GM18868 (cell line): ENCODE measurements around the gene MAP4K3.
A peak's percentile ranks its signal among the peaks of the same experiment; 100 is the strongest.

Experiments used
- ATAC-seq: cut with Tn5 transposase; IDR thresholded peaks from one replicate; pipeline ENCODE4 v1.9.1; 2021; ENCODE audit warnings: mild to moderate bottlenecking, moderate library complexity; ENCODE audit not compliant: unreplicated experiment

Gene MAP4K3

DNA sequence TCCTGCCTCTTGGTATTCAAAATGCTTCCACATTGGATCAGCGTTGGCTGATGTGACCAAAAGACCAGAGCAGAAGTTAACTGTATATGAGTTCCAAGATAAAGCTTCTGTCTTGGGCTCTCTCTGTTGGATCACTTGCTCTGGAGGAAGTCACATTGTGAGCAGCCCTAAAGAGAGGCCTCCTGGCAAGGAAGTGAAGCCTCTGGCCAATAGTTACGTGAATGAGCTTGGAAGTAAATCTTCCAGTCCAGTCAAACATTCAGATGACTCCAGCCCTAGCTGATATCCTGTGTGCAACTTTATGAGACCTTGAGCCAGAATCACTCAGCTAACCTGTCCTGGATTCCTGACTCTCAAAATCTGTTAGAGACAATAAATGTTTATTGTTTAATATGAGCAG lies 125.6 kb downstream of the MAP4K3 start:
- ATAC-seq, result no peak

DNA sequence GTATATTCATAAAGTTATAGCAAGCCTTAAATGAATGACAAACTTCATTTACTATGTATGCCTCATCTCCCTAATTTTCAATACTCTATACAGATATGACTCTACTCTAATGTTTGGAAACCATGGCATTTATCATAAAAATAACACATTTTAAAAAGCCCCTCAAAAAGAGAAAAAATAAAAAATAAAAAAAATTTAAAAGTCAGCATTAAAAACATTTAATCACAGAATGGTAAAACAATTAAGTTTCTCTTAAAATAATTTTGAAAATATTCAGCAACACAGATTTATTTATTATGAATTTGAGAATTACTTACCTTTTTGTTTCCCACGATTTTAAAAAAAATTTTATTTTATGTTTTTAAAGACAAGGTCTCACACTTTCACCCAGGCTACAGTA lies 128.3 kb downstream of the MAP4K3 start:
- ATAC-seq, result no peak

DNA sequence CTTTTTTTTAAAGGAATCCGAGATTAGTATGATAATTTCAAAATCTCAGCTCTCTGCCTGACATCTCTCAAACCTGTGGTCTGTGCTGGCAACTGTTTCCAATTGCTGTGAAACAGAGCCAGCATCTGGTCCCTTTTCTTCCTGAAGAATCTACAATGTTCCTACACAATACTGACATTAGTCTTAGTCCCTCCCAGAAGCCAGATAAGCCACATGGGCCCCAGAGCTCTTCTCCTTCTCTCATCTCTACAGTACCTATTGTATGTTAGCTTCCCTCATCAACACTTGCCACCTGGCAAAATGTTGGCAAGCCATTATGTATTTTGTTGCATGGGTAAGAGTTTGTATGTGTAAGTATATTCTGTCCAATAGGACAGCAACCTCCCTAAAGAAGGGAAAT lies 130.5 kb downstream of the MAP4K3 start:
- ATAC-seq, result no peak

DNA sequence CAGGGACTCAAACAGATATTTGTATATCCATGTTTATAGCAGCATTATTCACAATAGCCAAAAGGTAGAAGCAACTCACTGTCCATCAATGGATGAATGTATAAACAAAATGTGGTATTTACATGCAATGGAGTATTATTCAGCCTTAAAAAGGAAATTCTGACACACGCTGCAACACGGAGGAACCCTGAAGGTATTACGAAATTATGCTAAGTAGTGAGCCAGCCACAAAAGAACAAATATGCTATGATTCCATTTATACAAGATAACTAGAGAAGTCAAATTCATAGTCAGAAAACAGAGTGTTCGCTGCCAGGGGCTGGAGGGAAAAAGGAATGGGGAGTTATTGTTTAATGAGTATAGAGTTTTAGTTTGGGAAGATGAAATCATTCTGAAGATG lies 132.4 kb downstream of the MAP4K3 start:
- ATAC-seq, result no peak

DNA sequence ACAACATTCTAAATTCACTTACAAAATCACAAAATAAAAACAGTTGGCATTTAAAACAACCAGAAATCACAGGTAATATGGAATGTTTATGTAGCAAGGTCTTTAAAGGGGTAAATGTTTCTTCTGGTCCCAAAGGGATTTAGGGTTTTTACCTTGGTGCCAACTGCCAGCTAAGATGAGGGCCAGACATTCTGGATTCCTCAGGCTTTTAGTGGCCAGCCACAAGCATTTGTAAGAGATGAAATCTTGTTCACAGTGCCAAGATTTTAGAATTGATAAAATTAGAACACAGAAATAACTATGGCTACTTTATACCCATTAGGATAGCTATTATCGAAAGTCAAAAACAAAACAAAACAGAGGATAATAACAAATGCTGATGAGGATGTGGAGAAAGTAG lies 132.9 kb downstream of the MAP4K3 start:
- ATAC-seq, result no peak

DNA sequence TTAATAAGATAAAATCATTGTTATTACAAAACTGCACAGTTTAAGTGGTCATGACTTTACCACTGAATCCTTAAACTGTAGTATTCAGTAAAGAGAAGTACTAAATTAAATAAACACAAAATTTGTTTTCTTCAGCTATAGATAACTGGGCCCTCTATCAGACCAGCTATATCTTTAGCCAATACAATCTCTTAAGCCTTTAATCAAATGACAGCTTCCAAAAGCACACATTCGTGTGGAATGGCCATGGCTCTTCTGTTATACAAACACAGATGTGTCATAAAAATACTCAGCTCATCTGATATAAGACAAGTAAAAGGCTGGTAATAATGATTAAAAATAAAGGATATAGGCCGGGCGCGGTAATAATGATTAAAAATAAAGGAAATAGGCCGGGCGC lies 135.7 kb downstream of the MAP4K3 start:
- ATAC-seq, result no peak

DNA sequence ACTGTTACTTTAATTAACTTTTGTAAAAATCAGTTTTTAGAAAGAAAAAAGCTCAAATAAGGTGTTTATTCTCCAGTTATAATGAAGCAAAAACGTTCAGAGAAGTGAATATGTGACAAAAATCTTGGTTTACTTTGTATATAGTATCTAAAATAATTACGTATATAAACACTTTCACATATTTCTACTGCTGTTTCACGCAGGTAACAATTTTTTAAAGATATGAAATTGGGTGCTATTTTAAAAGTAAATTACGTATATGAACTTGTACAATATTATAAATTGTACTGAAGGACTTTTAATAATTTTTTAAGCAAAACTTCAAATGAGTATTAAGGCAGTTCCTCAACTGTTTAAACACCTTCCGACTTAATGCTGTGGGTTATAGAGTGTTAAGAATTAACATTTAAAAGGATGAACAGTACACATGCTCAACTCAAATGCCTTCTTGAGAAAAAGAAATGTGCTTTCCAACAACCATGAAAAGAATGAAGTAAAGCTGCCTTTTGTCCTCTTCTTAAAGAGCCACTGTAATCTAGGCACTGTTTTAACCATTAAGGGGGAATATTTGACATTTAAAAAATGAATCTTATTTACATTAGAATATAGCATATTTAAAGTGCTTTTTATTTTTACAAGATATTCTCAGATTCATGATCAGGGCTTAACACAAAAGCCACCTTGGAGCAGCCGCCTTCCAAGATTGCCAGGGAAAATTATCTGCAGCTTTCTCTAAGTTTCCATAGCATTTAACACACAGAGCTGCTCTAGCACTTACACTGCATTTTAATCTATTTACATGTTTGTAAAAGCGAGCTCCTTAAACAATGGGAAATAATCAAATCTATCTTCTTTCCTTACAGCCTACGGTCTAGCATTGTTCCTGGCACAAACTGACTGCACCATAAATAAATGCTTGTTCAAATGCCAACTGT lies 136.8 kb downstream of the MAP4K3 start:
- no peak for ATAC-seq

DNA sequence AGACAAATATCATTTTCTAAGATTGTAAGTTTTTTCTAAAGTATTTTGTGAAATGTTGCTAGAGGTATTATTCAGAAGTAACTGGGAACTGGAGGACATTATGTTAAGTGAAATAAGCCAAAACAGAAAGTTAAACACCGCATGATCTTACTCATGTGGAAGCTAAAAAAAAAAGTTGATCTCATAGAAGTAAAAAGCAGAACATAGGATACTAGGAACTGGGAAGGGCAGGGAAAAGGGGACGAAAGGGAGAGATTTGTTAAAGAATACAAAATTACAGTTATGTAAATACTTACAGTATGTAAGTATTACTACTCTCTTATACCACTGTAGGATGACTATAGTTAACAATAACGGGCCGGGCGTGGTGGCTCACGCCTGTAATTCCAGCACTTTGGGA lies 146.7 kb downstream of the MAP4K3 start:
- no peak for ATAC-seq

DNA sequence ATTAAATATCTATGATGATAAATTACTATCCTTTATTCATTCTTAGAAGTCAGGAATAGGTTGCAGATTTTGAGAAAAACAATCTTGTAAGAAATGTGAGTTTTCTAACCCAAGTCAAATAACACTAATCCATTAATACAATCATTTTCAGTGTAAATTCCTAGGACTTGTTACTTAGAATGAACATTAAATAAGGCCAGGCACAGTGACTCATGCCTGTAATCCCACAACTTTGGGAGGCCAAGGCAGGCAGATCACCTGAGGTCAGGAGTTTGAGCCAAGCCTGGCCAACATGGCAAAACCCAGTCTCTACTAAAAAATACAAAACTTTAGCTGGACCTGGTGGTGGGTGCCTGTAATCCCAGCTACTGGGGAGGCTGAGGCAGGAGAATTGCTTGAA lies 147.5 kb downstream of the MAP4K3 start:
- ATAC-seq, result no peak

DNA sequence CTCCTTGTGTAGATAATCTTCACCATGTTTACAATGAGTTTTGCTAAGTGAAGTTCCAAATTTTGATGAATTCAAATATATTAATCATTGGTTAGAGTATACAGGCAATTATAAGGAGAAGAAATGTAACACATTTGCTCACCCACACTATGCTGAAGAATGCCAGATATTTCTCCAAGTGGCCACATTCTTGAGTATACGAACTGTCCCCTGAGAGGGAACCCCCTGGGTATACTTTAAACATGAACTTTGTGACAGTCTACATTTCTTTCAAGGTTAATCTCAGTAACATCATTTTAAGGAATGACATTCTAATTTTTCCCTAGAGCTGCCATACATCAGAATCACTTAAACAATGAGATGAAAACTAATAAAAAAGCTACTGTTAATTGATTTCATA lies 153.5 kb downstream of the MAP4K3 start:
- no peak for ATAC-seq

DNA sequence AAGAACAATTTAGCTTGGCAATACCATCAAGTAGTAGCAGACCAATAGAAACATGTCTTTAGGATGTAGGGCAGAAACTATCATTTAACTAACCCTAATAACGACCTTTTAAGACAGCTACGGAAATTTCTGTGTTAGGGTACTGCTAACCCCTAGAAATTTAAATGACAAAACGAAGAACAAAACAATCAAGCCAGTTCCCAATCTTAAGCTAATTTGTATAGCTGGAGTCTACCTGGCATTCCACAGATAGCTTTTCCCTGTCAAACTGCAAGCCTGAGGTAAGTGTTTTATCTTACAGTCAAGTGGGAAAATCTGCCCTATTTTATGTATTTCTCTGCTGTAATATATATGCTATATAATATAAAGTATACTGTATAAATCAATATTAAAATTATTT lies 155.7 kb downstream of the MAP4K3 start:
- ATAC-seq, result no peak

DNA sequence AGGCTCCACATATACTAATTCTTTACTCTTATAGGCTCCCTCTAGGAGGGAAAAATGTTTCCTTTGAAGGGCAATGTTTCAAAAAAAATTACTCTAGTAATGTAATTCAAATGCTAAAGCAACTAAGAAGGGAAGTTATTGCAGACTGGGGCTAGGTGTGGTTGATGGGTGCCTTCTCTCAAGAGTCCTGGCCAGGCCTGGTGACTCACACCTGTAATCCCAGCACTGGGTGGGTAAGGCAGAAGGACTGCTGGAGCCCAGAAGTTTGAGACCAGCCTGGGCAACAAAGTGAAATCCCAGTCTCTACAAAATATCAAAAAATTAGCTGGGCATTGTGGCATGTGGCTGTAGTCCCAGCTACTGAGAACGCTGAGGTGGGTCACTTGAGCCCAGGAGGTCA lies 162.1 kb downstream of the MAP4K3 start:
- no peak for ATAC-seq

DNA sequence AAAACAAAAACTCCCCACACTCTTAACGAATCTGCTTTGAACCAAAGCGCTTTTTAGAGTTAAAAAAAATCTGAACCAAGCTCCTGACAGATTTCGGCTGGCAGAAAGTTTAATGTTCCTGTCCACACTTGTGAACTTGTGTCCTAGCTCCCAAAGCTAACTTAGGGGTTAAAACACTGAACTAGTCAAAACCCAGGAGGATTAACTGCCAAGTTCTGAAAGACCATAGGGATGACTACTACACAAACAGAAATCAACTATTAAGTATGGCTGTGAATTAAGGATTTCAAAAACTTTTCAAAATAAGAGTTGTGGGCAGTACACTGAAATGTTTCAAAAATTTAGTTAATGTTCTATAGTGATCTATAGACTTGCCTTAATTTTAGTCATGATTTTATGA lies 167.1 kb downstream of the MAP4K3 start:
- ATAC-seq, result no peak

DNA sequence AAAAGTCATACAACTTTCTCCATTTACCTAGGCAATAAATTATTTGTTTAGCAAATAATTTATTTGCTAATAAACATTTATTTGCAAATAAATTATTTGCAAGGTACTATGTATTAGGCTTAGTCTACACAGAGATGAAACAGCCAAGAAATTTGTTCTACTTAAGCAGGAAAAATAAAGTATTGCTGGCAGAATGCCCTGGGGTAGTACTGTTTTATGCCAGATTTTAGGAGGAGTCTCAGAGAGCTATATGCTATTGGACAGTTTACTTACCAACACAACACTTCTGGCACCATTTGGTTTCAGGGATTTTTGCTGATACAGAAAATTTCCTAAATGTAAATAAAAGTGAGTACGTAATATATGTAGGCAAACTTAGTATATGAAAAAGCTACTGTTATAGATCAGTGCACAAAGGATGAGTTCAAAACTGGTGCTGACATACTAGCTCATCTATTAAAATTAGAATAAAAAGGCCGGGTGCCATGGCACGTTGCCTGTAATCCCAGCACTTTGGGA lies 170.1 kb downstream of the MAP4K3 start:
- no peak for ATAC-seq

DNA sequence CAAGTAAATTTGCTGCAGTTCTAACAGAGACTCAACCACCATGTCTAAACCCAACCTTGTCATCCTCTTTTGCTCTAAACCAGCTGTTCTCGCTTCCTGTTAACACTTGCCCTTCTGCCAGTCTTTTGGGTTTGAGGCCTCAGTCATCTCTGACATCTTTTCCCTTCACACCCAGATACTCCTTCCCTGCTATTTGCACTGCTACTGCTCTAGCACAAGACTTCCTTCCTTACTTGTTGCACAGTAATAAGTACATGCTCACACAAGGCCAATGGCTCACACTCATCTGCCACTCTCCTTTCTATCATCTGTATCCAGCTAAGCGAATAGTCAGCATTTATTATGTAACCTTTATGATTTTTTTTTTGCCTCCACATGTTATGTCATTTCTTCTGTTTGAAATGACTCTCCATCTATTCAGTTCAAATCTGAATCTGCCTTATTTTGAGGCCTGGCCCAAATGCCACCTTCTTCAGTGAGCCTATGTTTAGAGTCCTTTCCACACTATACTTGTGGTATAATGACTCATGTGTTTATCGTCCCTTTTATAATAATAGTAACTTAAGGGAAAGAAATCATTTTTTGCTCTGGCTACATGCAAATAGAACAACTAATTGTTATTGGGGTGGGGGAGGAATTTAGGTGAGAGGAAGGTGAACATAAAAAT lies 170.8 kb downstream of the MAP4K3 start:
- peak; percentile 83 for ATAC-seq

DNA sequence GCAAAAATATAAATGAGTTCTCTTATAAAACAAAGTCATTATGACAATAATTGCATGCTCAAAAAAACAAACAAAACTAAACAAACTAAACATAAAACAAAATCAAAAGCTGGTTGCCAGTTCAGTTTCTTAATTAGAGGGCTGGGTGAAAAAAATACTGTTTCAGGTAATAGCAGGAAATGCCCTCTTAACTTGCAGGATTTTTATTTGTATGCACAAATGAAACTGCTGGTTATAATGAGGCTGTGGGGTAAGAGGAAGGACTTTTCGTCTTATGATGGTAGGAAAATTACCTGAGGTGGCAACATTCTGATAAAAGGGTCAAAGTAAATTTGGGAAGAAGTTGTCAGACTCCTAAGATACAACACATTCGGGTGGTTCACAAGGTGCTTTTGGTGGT lies 171.8 kb downstream of the MAP4K3 start:
- no peak for ATAC-seq

DNA sequence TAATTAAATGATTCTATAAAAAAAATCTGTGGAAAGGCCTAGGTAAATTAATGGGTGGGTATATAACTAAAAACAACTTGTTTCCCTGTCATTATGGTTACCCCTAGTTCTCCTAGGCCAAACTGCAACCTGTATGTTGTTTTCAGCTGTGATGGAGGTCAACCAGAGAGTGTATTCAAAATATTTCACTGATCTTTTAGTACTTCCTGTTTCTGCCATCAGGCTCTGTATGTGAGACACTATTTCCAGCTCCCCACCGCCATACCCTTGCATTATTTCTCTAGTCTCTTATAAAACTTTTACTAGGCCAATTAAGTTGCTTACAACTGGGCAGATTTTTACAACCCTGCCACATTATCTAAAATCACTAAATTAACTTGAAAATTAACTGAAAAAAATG lies 172.4 kb downstream of the MAP4K3 start:
- ATAC-seq, result peak; percentile 63

DNA sequence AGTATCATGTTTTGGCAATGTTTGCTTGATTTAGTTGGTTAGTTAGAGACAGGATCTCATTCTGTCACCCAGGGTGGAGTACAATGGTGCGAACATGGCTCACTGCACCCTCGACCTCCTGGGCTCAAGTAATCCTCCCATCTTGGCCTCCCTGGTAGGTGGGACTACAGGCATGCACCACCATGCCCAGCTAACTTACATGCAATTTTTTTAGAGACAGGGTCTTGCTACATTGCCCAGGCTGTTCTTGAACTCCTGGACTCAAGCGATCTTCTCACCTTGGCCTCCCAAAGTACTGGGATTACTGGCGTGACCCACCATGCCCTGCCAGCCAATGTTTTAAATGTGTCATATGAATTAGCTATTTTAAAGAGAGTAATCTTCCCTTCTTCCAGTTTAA lies 177.0 kb downstream of the MAP4K3 start:
- no peak for ATAC-seq

DNA sequence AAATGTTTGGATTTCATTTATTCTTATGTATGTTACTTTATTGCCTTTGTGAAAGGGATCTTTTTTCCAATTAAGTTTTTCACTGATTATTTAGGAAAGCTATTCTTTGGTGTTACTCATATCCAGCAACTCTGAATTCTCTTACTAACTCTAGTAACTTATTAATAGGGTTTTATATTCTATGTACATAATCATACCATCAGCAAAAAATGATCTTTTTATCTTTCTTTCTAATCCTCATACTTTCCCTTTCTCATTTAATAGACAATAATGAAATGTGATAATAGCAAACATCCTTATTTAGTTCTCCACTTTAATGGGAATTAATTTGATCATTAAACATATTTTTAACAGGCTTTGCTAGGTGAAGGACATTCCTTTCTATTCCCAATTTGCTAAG lies 181.0 kb downstream of the MAP4K3 start:
- no peak for ATAC-seq

DNA sequence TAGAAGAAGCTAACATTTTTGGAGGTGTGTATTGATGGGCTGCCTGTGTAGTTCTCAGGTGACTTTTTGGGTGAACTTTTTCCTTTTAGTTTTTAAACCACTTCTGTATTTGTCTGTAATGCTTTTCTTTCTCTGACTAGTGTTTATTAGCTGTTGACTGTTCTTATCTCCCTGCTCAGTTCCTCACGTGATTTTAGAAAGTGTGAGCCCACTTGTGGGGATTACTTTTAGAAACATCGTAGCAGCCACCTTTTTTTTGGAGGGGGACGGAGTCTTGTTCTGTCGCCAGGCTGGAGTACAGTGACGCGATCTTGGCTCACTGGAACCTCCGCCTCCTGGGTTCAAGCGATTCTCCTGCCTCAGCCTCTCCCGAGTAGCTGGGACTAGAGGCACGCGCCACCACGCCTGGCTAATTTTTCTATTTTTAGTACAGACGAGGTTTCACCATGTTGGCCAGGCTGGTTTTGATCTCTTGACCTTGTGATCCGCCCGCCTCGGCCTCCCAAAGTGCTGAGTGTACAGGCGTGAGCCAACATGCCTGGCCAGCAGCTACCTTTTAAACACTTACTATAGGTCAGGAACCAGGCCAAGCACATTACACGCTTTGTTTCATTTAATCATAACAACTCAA lies 184.1 kb downstream of the MAP4K3 start:
- no peak for ATAC-seq

DNA sequence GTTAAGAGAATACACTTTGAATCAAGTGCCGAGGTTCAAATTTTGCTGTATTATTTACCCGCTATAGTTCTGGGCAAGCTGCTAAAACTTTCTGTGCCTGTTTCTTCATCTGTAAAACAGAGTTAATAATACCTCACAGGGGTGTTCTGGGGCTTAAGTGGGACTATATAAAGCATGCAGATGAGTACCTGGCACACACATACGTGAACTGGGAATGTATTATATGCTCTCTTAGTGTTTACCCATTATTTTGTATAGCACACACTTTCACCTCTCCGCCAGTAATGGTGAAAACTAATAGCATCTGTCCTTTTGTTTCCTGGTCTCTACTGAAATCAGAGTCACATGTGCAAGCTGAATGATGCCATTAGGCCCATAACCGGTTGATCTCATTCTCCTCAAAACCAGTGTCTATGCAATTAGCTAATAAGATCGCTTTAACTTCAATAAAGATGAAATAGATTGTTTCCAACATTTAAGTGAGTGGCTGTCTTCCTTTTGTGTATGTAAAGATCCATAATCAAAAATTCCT lies 189.5 kb downstream of the MAP4K3 start:
- ATAC-seq, result no peak
